H1 (cell line): ENCODE measurements around the gene ATP1B3. TPM values are rescaled to one million over a fixed set of nuclear protein-coding genes. Genes with fewer than 3 reads are reported as not detected.

Source experiments
- CTCF ChIA-PET: fragments of 300-600 bp; sonication (Branson Sonifier 250); formaldehyde crosslinking; loops from one replicate; lab custom pipeline; 2021; ENCODE audit not compliant: partially characterized antibody; lab: Charles Lee
- POLR2A ChIA-PET: fragments of 300-600 bp; sonication (Branson Sonifier 250); formaldehyde crosslinking; loops from one replicate; lab custom pipeline; 2021; ENCODE audit warnings: inconsistent platforms; ENCODE audit not compliant: partially characterized antibody; lab: Charles Lee
- DNase-seq, 2 experiments: peaks; one replicate each; pipeline versions ENCODE4 v3.0.0 to v3.0.0-alpha.2; 2010 to 2022; ENCODE audit warnings: low spot score in 2 of 2, low read depth in 1 of 2, mixed read lengths in 1 of 2
- FAIRE-seq: peaks from 2 replicates; lab custom pipeline; 2011; peaks lifted over from hg19 to GRCh38; lab: Jason Lieb, UNC
- H2AFZ ChIP-seq: 2 replicates; pipeline ENCODE4 v1.8.1; 2012; ENCODE audit warnings: low read length, inconsistent platforms
- H2AK5ac ChIP-seq: 2 replicates; pipeline ENCODE4 v1.6.1; 2013; ENCODE audit warnings: low read depth, low read length
- H2BK120ac ChIP-seq: replicated peaks from 2 replicates; pipeline ENCODE3; 2013; ENCODE audit warnings: low read depth, low read length, inconsistent platforms
- H2BK12ac ChIP-seq: 2 replicates; pipeline ENCODE4 v1.6.1; 2013; ENCODE audit warnings: low read depth, low read length
- H2BK15ac ChIP-seq: 2 replicates; pipeline ENCODE4 v1.6.1; 2013; ENCODE audit warnings: low read length
- H2BK20ac ChIP-seq: 2 replicates; pipeline ENCODE4 v1.6.1; 2013; ENCODE audit warnings: low read length
- H2BK5ac ChIP-seq: 2 replicates; pipeline ENCODE4 v1.6.1; 2013; ENCODE audit warnings: low read depth, low read length
- H3K14ac ChIP-seq: 2 replicates; pipeline ENCODE4 v1.6.1; 2013; ENCODE audit warnings: inconsistent platforms; ENCODE audit not compliant: insufficient read length
- H3K18ac ChIP-seq: 2 replicates; pipeline ENCODE4 v1.6.1; 2013; ENCODE audit warnings: low read length; ENCODE audit errors: extremely low read depth
- H3K23ac ChIP-seq: 2 replicates; pipeline ENCODE4 v1.6.1; 2013; ENCODE audit warnings: inconsistent platforms; ENCODE audit not compliant: insufficient read length
- H3K23me2 ChIP-seq: 2 replicates; pipeline ENCODE4 v1.6.1; 2013; ENCODE audit warnings: low read depth, low read length
- H3K27ac ChIP-seq: 2 replicates; pipeline ENCODE4 v1.6.1; 2011; ENCODE audit warnings: low read depth, low read length, inconsistent platforms
- H3K27me3 ChIP-seq, 4 experiments: replicated peaks in 1 of 4; 1 replicate in 1 of 4; 2 replicates in 3 of 4; pipeline versions ENCODE4 v1.6.1 to v1.8.1; 2011 to 2013; ENCODE audit warnings: low read length in 3 of 4, mild to moderate bottlenecking in 3 of 4, inconsistent platforms in 2 of 4, mixed read lengths in 2 of 4, moderate library complexity in 1 of 4; ENCODE audit not compliant: control insufficient read depth in 3 of 4, insufficient read depth in 3 of 4; ENCODE audit errors: extremely low read depth in 1 of 4
- H3K36me3 ChIP-seq, 4 experiments: 2 replicates each; pipeline versions ENCODE4 v1.6.1 to v1.8.1; 2011 to 2013; ENCODE audit warnings: mild to moderate bottlenecking in 4 of 4, low read length in 3 of 4, moderate library complexity in 2 of 4, control low read depth in 1 of 4, inconsistent platforms in 1 of 4; ENCODE audit not compliant: insufficient read depth in 4 of 4, control insufficient read depth in 2 of 4
- H3K4ac ChIP-seq: replicated peaks from 2 replicates; pipeline ENCODE3; 2013; ENCODE audit warnings: low read length, low read depth, mixed read lengths, inconsistent platforms; ENCODE audit not compliant: insufficient read length
- H3K4me1 ChIP-seq, 4 experiments: replicated peaks in 1 of 4; 1 replicate in 1 of 4; 2 replicates in 3 of 4; pipeline versions ENCODE4 v1.6.1 to v1.8.1; 2011 to 2013; ENCODE audit warnings: low read length in 3 of 4, inconsistent platforms in 2 of 4, mixed read lengths in 1 of 4; ENCODE audit not compliant: insufficient read depth in 4 of 4, control insufficient read depth in 3 of 4
- H3K4me2 ChIP-seq, 2 experiments: 2 replicates each; pipeline versions ENCODE4 v1.6.1 to v1.8.1; 2011 to 2013; ENCODE audit warnings: low read depth in 2 of 2, low read length in 2 of 2, control low read depth in 1 of 2, inconsistent platforms in 1 of 2, mild to moderate bottlenecking in 1 of 2; ENCODE audit not compliant: insufficient read depth in 1 of 2
- H3K4me3 ChIP-seq, 4 experiments: fragments of 200-600, 300-600 bp in 1 of 4; sonication (generic), shearing (Covaris generic), sonication (Bioruptor Twin) in 1 of 4; 2 replicates each; pipeline versions ENCODE4 v1.5.1 to v1.8.1; 2011 to 2016; ENCODE audit warnings: low read length in 4 of 4, low read depth in 3 of 4, control low read depth in 2 of 4, inconsistent platforms in 2 of 4, mild to moderate bottlenecking in 2 of 4, mixed read lengths in 1 of 4, moderate library complexity in 1 of 4; ENCODE audit not compliant: insufficient read depth in 2 of 4; ENCODE audit errors: extremely low read depth in 1 of 4
- H3K56ac ChIP-seq: replicated peaks from 2 replicates; pipeline ENCODE3; 2013; ENCODE audit warnings: low read depth, mild to moderate bottlenecking, mixed read lengths, low read length, inconsistent platforms; ENCODE audit not compliant: insufficient read length
- H3K79me1 ChIP-seq: 2 replicates; pipeline ENCODE4 v1.6.1; 2013; ENCODE audit warnings: low read depth, low read length, control low read depth
- H3K79me2 ChIP-seq, 2 experiments: 2 replicates each; pipeline versions ENCODE4 v1.6.1 to v1.8.1; 2012 to 2013; ENCODE audit warnings: low read length in 2 of 2, mild to moderate bottlenecking in 2 of 2, inconsistent platforms in 1 of 2; ENCODE audit not compliant: insufficient read depth in 2 of 2, control insufficient read depth in 1 of 2
- H3K9ac ChIP-seq, 4 experiments: replicated peaks in 1 of 4; 1 replicate in 1 of 4; 2 replicates in 3 of 4; pipeline versions ENCODE4 v1.6.1 to v1.8.1; 2011 to 2013; ENCODE audit warnings: low read depth in 3 of 4, low read length in 3 of 4, control low read depth in 2 of 4, mild to moderate bottlenecking in 2 of 4, moderate library complexity in 2 of 4, inconsistent platforms in 1 of 4; ENCODE audit errors: extremely low read depth in 1 of 4
- H3K9me3 ChIP-seq, 2 experiments: 2 replicates each; pipeline versions ENCODE4 v1.6.1 to v1.8.1; 2012 to 2013; ENCODE audit warnings: mild to moderate bottlenecking in 2 of 2, moderate library complexity in 2 of 2, control low read depth in 1 of 2, inconsistent platforms in 1 of 2, low read depth in 1 of 2, low read length in 1 of 2, mixed read lengths in 1 of 2; ENCODE audit not compliant: insufficient read depth in 2 of 2
- H4K20me1 ChIP-seq, 2 experiments: replicated peaks in 1 of 2; 2 replicates each; pipeline versions ENCODE3 to v1.8.1; 2011 to 2013; ENCODE audit warnings: inconsistent platforms in 2 of 2, low read length in 2 of 2, mild to moderate bottlenecking in 1 of 2; ENCODE audit not compliant: insufficient read depth in 2 of 2, control insufficient read depth in 1 of 2
- H4K5ac ChIP-seq: 2 replicates; pipeline ENCODE4 v1.6.1; 2013; ENCODE audit warnings: low read length, low read depth, mixed read lengths, inconsistent platforms; ENCODE audit not compliant: insufficient read length
- H4K8ac ChIP-seq: 2 replicates; pipeline ENCODE4 v1.8.0; 2013; ENCODE audit warnings: mild to moderate bottlenecking, moderate library complexity, low read length, inconsistent platforms; ENCODE audit not compliant: insufficient read depth; ENCODE audit errors: extremely low read depth
- H4K91ac ChIP-seq: replicated peaks from 2 replicates; pipeline ENCODE3; 2013; ENCODE audit warnings: low read length, mixed read lengths, inconsistent platforms; ENCODE audit not compliant: insufficient read length
- ATF3 ChIP-seq: IDR thresholded peaks from 2 replicates; pipeline ENCODE4 v1.6.1; 2011; ENCODE audit warnings: low read depth, mild to moderate bottlenecking, low read length; ENCODE audit not compliant: insufficient read depth
- CBX5 ChIP-seq: fragments of 300-800, 300-1000 bp; sonication (generic); IDR thresholded peaks from 2 replicates; pipeline ENCODE4 v1.7.1; 2016; ENCODE audit warnings: antibody characterized with exemption, low read length, low read depth
- CHD2 ChIP-seq: IDR thresholded peaks from 2 replicates; pipeline ENCODE4 v1.6.1; 2012; ENCODE audit warnings: low read length, improper control_type of control experiment
- EP300 ChIP-seq, 2 experiments: IDR thresholded peaks; 1 replicate in 1 of 2; 2 replicates in 1 of 2; pipeline ENCODE4 v1.6.1; 2011 to 2012; ENCODE audit warnings: low read depth in 2 of 2, low read length in 2 of 2, mild to moderate bottlenecking in 2 of 2, borderline replicate concordance in 1 of 2, inconsistent platforms in 1 of 2, moderate library complexity in 1 of 2
- FOSL1 ChIP-seq: IDR thresholded peaks from 2 replicates; pipeline ENCODE4 v1.6.1; 2011; ENCODE audit warnings: mild to moderate bottlenecking, low read depth, low read length, moderate library complexity; ENCODE audit not compliant: insufficient read depth
- HDAC6 ChIP-seq: IDR thresholded peaks from one replicate; pipeline ENCODE4 v1.7.1; 2012; ENCODE audit warnings: low read depth, mild to moderate bottlenecking, inconsistent platforms, low read length, moderate library complexity
- POU5F1 ChIP-seq: IDR thresholded peaks from 2 replicates; pipeline ENCODE4 v1.6.1; 2011; ENCODE audit warnings: low read depth, mild to moderate bottlenecking, low read length, moderate library complexity
- RNF2 ChIP-seq: fragments of 200-900, 300-1000 bp; sonication (generic); IDR thresholded peaks from 2 replicates; pipeline ENCODE4 v1.7.1; 2016; ENCODE audit warnings: borderline replicate concordance, low read depth, mild to moderate bottlenecking, antibody characterized with exemption, low read length; ENCODE audit not compliant: poor library complexity, severe bottlenecking; ENCODE audit errors: missing control alignments
- RXRA ChIP-seq: IDR thresholded peaks from 2 replicates; pipeline ENCODE4 v1.6.1; 2011; ENCODE audit warnings: low read depth, mild to moderate bottlenecking, low read length, moderate library complexity; ENCODE audit not compliant: insufficient read depth
- SP1 ChIP-seq: IDR thresholded peaks from 2 replicates; pipeline ENCODE4 v1.6.1; 2011; ENCODE audit warnings: low read depth, low read length
- WGBS, 2 experiments: shearing (Covaris generic) in 1 of 2; methylation state at CpG; one replicate each; pipeline versions ENCODE4 v1.1.6 to v1.1.7; 2013 to 2015; ENCODE audit warnings: low lambda C conversion rate in 2 of 2, mixed read lengths in 2 of 2, inconsistent platforms in 1 of 2, low coverage in 1 of 2, missing lambda C conversion rate in 1 of 2; ENCODE audit not compliant: insufficient replicate concordance in 2 of 2, insufficient coverage in 1 of 2, insufficient read length in 1 of 2; ENCODE audit errors: extremely low coverage in 1 of 2, missing lambda C conversion rate in 1 of 2; 5-methylcytosine and 5-hydroxymethylcytosine counted together
- polyA plus RNA-seq, 7 experiments: library from polyadenylated mRNA; depleted of rRNA in 3 of 7; stranded (reverse) in 5 of 7; unstranded in 2 of 7; fragments of >200 nt in 5 of 7; fragments of 200-250 nt in 2 of 7; gene quantifications; 1 replicate in 5 of 7; 2 replicates in 1 of 7; 4 replicates in 1 of 7; pipeline versions ENCODE4 v1.2.1 to v1.2.3, GENCODE V29; 2011 to 2013; ENCODE audit warnings: missing spikeins in 2 of 7, mixed read lengths in 2 of 7
- total RNA-seq: library from RNA; stranded (reverse); fragmentation: NEBNext Ultra II Directional; extraction: Animal tissue kit (Norgen Biotek cat#: 25700); gene quantifications from 2 replicates; pipeline ENCODE4 v1.2.1, GENCODE V29; 2021

The ATP1B3 gene
- total and polyA plus RNA-seq, 2 of the 8 experiments (the other 6 are each of a cell fraction or from before 2014, with no cell fraction given) = 233 to 342 TPM

- H4K8ac ChIP-seq = no peak overlapping the region
- H3K79me2 ChIP-seq = no peaks in the 10 kb centered on the region
- no peaks in the 10 kb centered on the region; a peak in 1 of 7 replicates for H3K4me1 ChIP-seq
- no peaks in the 10 kb centered on the region for H3K23me2 ChIP-seq
- no peak overlapping the region for H3K27ac ChIP-seq
- WGBS, 2 experiments = 96% methylated on average over 3 of the region's 3 CpGs; no CpG with 5 or more reads in 1 of the 2 experiments
- no peaks in the 10 kb centered on the region for H4K20me1 ChIP-seq
- FAIRE-seq (no peak), DNase-seq (no peak)
- H3K27me3 ChIP-seq = no peaks in the 10 kb centered on the region
- no peak overlapping the region for H4K91ac ChIP-seq
- H2AK5ac ChIP-seq = no peak overlapping the region
- no peak overlapping the region for H2AFZ ChIP-seq
- H3K36me3 ChIP-seq = no peaks in the 10 kb centered on the region
- H4K5ac ChIP-seq = no peak overlapping the region
- no peak overlapping the region for H2BK12ac ChIP-seq
- no peak overlapping the region for H3K18ac ChIP-seq
- no peaks in the 10 kb centered on the region; a peak in 1 of 4 replicates for H3K9me3 ChIP-seq
- no peaks in the 10 kb centered on the region for H3K79me1 ChIP-seq
- no peak overlapping the region for H3K56ac ChIP-seq
- H2BK20ac ChIP-seq = no peak overlapping the region
- ChIA-PET CTCF (interaction anchor here (1.4 kb wide), 1 partner anchor 10 kb away, joined by 5 read pairs; no protein-coding TSS in a partner anchor), POLR2A (no interaction called here)
- no peak for TF ChIP-seq POU5F1
- no peak for TF ChIP-seq ATF3
- no peak for TF ChIP-seq EP300 (IDR thresholded peaks at IDR 0.05; ENCODE audit: borderline replicate concordance in 1 of 2, low read depth in 2 of 2, low read length in 2 of 2)
- no peak for TF ChIP-seq CHD2
- no peak for TF ChIP-seq CBX5
- no peak for TF ChIP-seq RXRA
- TF ChIP-seq RNF2 = no peak
- no peak for TF ChIP-seq HDAC6
- no peak for TF ChIP-seq FOSL1
- no peak for TF ChIP-seq SP1
- no peak overlapping the region for H2BK15ac ChIP-seq
- H3K9ac ChIP-seq = no peak overlapping the region
- no peak overlapping the region for H3K14ac ChIP-seq
- H3K4me3 ChIP-seq = no peak overlapping the region
- H2BK120ac ChIP-seq = no peak overlapping the region
- H3K23ac ChIP-seq = no peak overlapping the region
- no peak overlapping the region for H2BK5ac ChIP-seq
- H3K4me2 ChIP-seq = no peak overlapping the region
- no peak overlapping the region for H3K4ac ChIP-seq
Observed at GRCh38 chr3:141834292-141834691, 42.2 kb upstream of the ATP1B3 start.
